Stimulated activated CD8-positive, alpha-beta memory T cell treated with anti-CD3 and anti-CD28 coated beads, Interleukin-2, amount 100 ng/mL, for 48 hours (primary cell): ENCODE results near the gene WRAP73.
"Not testable (repeated sequence)": the region's sequence is repeated elsewhere in the genome, so short reads cannot be mapped to it uniquely, and the experiment has no call there.

ENCODE experiments used
- DNase-seq, 2 donors: peaks; one replicate each; pipeline ENCODE4 v3.0.0-alpha.2; 2020; ENCODE audit warnings: low read depth in 2 of 2

Gene WRAP73

DNA sequence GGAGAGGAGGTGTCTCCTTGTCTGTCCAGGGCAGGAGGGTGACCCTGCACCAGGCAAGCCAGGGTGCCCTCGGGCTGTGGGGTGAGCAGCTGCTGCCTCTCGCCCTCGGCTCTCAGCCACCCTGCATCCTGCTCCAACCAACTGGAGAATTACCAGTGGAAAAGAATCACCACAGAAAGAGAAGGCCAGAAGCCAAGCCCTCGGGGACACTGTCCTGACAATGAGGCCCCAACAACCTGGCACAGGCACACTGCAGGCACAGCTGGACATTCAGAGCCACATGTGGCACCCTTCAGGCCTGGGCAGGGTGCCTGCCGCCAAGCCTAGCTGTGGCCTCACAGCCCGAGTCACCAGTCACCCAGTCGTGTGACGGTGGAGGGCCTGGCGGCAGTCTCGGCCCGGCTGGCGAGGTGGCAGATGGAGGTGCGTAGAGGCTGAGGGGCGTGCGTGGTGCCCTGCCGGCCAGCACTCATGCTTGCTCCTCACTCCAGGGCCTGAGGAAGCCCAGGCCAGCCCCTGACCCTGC lies 50.6 kb downstream of the WRAP73 start:
- no peak for DNase-seq

DNA sequence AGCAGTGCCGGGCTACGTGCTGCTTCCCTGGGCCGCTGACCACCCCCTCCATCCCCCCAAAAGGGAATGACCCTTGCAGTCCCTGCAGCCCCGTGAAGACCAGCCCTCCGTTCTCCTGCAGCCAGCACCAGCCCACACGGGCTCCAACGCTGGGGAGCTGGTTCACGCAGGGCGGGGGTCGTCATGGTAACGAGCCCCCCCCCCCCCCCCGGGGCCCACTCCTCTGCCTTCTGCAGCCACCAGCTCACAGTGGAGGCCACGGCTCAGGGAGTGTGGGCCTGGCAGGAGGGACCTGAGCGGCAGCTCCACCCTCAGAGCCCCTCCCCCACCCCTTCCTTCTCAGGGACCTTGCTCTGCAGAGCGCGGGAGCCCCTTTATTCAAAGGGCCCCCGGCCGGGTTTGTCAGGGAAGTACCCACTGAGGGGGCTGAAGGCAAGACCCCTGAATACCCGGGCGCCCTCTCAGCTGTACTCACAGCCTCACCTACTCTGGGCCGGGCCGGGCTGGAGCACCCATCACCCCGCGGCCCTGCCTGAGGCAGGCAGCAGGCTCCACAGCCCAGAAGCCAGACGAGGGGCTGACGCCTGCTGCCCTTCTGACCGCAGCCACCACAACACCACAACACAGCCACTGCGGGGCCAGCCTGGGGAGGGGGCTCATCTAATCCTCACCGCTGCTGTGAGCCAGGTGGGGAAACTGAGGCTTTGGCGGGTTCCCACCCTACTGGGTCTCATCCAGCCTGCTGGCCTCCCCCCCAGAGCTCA lies 51.2 kb downstream of the WRAP73 start:
- no peak for DNase-seq

DNA sequence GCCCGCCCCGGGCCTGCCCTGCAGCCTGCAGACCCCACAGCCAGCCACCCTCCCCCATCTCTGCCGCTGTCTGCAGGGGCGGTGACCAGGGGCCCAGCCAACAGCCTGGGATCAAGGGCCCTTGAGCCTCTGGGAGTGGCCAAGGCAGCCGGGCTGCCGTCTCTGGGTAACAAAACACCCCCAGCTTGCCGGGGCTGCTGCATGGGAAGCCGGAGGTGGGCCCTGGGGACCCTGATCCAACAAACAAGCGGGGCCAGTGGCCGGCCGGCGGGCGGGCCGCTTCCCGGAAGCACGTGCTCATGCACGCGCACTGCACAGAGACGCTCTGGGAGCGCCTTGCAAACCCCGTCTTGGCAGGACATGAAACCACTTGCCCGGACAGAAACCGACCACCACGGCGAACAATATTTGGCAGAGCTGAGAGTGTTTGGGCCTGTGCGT lies 51.8 kb downstream of the WRAP73 start:
- no peak for DNase-seq

DNA sequence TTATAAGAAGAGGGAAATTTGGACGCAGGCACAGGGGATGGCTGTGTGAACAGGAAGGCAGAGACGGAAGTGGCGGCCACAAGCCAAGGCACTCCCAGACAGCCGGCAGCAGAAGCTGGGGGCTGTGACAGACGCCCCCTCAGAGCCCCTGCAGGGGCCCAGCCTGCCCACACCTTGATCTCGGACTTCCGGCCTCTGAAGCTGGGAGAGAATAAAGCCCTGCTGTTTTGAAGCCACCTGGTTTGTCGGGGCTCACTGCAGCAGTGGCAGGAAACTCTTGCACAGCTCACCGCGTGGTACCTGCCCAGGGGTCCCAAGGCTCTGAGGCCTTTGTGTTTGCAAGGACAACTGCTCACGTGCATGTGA lies 52.3 kb downstream of the WRAP73 start:
- DNase-seq: no peak

DNA sequence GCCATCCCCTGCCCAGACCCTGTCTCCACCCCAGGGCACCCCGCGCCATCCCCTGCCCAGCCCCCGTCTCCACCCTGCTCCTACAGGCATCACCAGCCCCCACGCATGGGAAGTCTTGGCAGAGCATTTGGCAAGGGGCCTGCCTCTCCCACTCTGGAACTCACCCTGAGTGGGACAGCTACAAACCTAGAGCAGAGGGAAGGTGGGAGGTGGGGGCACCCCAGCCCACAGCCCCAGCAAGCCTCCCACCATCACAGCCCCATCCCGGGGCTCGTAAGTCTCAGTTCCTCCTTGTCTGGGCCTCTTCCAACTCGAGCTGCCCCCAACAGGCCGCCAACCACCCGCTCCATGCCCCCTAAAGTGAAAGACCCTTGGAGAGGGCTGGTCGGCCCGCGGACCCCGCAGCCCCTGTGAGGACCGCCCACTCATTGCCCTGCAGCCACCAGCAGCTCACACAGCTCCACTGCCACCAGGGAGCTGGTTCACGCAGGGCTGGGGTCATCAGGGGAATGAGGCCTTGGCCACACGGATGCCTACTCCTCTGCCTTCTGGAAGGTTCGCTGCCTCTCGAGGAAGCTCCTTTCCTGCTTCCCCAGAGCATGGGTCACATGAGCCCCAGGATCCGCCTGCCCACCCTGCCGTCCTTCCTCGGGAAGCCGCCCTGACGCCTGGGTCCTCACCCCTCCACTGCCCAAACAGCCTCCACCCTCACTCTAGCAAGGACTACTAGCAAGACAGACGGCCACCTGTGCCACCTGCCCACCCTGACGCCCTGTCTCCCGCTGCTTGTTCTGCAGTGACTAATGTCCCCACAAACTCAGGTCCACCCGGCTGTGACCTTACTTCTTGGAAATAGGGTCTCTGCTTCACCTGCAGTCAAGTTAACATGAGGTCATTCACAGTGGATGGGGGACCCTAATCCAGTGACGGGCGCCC lies 53.0 kb downstream of the WRAP73 start:
- no peak for DNase-seq

DNA sequence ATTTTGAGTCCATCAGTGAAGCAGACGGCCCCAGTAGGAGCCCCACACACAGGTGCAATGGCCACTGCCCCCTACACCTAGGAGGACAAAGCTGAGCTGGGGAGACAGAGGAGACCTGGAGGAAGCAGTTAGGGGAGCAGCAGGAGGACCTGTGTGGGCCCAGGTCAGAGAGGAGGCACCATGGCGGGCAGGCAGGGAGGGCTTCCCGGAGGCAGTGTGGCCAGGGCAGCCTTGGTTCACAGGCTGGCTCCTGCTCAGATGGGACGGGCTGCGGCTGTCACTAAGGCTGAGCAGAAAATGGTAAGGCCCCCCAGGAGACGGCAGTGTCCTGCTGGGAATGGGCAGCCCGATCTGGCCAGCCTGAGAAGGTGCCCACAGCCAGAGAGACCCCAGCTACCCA lies 54.0 kb downstream of the WRAP73 start:
- DNase-seq: no peak

DNA sequence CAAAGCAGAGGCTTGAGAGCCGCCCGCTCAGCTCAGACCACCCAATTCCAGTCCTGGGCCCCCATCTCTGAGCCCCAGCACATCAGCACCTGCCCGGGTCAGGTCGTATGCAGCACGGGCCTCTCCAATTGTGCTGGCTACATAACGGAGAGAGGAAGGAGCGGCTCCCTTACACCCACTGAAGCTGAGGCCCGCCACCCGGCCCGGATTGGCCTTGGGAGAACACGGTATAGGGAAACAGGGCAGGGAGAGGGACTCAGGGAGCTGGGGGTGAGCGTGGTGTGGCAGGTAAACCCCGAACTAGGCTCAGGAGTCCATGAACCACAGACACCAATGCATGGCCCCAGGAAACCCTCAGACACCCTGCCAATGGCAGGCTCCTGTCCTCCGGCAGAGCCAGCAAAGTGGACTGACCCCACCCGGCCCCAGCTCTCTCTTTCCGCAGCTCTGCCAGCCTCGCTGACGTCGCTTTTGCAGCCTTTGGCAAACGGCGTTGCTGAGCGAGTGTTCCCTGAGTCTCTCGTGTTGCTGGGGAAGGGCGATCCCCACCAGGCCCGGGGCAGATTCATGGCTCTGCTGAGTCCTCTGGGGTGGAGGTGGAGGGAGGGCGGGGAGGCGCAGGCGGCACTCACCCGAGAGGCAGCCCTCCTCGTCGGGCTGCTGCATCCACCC lies 55.1 kb downstream of the WRAP73 start:
- no peak for DNase-seq

DNA sequence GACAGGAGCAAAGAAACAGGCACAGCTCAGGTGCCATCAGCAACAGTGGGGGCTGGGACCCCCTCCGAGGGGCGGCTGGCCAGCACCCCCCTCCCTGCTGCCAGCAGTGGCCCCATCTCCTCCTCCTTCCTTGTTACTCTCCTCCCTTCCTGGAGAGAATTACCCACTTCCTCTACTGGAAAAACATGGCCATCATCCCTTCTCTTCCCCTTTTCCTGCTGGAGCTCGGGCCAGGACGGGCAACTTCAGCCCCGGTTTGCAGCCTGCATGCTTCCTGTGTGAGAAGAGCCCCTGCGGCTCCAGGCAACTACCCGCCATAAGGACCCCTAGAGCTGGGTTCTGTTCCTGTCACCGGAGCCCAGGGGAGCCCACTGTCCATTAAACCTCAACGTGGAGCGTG lies 56.2 kb downstream of the WRAP73 start:
- no peak for DNase-seq

DNA sequence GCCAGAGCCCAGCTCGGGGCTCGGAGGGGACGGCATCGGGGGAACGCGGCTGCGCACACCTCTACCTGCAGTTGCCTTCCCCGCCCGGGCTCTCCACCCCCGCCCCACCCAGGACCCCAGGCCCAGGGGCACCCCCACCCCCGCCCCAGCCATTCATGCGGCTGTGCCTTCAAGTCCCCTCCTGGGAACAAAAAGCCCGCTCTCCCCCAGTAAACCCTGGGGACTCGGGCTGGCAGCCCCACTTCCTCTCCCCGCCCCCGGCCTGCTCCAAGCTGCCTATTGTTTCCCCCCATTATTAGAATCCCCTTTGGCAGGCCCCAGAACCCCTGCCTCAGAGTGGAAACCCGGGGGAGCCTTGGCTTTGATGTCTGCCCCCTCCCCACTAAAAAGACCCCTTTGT lies 56.6 kb downstream of the WRAP73 start:
- DNase-seq: no peak

DNA sequence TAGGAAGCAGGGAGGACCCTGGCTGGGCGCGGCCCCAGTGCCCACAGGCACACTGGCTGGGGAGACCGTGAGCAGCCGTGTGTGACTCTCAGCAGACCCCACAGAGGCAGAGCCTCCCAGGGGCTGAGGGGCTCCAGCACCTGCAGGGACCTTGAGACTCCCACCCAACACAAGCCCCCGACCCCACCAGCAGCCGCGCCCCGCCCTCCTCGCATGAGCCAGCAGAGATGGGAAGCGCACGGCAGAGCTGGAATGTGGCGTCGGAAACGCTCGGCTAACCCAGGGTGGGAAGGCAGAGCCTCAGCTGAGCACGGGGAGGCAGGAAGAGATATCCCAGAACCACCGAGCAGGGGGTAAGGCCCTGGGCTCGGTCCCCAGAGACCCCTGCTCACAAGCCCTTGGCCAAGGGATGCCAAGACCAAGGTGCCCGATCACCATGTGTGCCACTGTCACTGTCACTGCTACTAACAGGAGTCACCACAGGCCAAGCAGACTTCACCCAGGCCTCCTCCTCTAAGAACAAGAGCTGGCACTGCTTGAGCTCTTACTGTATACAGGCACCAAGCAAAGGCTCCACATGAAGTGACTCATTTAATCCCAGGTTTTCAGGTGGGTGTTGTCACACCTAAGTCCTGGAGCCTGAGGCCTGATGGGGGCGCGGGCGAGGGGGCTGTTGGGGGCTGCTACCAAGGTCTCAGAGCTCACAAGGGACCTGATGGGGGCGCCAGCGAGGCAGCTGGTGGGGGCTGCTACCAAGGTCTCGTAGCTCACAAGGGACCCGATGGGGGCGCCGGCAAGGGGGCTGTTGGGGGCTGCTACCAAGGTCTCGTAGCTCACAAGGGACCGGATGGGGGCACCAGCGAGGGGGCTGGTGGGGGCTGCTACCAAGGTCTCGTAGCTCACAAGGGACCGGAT lies 58.7 kb downstream of the WRAP73 start:
- no peak for DNase-seq

DNA sequence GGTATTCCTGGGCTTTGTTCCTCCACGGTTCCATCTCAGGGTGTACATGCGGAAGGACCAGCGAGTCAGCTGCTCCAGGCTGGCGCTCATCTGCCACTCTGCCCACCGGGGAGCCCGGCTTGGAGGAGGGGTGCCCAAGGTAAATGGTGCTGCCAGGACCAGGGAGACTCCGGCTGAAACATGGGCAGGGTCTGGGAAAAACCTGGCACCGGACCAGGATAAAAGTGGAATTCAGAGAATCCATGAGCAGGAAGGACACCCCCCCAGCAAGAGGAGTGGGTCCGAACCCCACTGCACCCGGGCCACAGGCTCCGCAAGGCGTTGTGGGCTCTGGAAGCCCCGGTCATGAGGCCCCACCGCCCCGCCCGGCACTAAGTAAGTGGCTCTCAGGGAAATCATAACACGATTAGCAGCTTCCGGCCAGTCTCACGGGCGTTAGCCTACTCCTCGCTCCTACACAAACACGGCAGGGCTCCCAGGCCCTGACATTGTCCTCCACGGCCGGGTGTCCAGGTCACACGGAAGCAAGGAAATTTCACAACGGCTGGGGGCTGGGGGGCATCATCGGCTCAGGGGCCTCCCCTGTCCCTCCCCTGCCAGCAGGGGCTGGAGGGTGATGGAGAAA lies 59.7 kb downstream of the WRAP73 start:
- DNase-seq: no peak

DNA sequence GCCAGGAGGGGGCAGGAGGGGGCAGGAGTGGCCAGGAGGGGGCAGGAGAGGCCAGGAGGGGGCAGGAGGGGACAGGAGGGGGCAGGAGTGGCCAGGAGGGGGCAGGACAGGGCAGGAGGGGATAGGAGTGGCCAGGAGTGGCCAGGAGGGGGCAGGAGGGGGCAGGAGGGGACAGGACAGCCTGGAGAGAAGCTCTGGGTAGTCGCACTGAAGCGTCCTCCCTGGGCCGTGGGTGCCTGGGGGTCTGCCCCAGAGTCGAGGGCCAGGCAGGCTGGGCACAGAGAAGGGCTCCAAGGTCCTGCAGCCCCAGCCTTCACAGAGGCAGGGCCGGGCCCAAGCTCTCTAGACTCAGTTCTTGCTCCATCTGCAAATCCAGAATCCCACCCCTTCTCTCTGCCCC lies 61.5 kb downstream of the WRAP73 start:
- no peak for DNase-seq

DNA sequence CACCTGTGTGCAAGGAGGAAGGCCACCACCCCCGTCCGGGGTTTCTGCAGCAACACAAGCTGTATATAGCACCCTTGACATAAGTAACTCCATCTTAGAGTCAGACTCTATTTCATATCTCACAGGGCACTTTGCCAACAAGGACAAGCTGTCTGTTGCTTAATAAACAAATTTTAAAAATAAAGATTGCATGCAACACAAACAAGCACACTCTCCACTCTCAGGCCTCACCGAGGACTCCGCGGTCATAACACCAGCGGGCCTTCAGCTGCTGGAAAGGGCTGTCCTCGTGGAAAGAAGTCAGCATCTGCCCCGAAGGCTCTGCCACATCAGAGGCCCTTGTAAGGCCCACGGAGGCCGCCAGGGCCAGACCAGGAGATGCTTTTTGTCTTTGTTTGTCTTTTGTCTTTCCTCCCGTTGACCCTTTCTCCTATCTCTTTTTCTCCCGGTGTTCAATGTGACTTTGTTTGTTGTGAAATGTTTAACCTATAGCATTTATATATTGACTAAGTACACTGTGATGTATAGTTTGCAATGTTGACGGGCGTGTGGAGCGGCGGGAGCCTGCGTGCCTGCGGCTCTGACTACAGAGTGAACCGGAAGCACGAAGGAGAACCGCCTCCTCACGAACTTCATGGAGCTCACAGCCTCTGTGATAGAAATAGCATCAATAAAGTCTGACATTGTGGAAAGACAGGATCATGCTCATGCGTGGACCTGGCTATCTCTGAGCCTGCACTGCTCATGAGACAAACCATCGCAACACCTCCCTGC lies 62.7 kb downstream of the WRAP73 start:
- DNase-seq: no peak

DNA sequence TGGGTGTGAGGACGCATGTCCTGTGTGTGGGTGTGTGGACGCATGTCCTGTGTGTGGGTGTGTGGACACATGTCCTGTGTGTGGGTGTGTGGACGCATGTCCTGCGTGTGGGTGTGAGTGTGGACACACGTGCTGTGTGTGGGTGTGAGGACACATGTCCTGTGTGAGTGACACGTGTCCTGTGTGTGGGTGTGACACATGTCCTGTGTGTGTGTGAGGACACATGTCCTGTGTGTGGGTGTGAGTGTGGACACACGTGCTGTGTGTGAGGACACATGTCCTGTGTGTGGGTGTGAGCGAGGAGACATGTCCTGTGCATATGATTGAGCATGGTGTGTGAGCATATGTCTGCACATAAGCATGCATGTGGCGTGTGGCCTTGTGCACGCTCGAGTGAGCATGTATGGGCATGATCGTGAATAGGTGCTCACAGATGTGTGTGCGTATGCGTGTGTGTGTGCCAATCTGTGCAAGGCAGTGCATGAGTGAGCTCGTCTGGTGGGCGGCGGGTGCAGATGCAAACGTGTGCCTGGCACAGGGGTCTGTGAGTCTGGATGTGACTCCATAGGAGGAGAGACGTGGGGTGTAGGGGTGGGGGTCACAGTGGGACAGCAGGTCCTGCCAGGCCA lies 63.8 kb downstream of the WRAP73 start:
- DNase-seq: no peak

DNA sequence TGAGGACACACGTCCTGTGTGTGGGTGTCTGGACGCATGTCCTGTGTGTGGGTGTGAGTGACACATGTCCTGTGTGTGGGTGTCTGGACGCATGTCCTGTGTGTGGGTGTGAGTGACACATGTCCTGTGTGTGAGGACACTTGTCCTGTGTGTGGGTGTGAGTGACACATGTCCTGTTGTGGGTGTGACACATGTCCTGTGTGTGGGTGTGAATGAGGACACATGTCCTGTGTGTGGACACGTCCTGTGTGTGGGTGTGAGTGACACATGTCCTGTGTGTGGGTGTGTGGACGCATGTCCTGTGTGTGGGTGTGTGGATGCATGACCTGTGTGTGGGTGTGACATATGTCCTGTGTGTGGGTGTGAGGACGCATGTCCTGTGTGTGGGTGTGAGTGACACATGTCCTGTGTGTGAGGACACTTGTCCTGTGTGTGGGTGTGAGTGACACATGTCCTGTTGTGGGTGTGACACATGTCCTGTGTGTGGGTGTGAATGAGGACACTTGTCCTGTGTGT lies 64.5 kb downstream of the WRAP73 start:
- not testable (repeated sequence) for DNase-seq

DNA sequence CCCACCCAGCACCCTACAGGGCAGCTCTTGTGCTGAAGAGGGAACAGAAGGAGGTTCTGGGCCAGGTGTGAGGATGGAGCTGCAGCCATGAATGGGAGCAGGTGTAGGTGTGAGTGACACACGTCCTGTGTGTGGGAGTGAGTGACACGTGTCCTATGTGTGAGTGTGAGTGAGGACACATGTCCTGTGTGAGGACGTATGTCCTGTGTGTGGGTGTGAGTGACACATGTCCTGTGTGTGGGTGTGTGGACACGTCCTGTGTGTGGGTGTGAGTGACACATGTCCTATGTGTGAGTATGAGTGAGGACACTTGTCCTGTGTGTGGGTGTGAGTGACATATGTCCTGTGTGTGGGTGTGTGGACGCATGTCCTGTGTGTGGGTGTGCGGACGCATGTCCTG lies 65.0 kb downstream of the WRAP73 start:
- peak in 1 of 2 donors; percentile 12 for DNase-seq

DNA sequence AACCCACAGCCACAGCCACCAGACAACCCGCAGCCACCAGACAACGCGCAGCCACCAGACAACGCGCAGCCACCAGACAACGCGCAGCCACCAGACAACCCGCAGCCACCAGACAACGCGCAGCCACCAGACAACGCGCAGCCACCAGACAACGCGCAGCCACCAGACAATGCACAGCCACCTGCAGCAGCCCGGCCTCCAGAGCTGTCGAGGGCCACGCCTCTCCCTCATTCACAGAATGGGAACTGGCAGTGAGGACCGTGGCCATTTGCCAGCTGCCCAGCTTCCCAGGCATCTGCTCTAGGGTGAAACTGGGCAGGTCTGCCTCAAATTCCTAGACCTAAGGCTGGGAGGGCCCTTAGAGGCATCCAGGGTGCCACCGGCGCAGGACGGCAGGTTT lies 66.2 kb downstream of the WRAP73 start:
- DNase-seq: not testable (repeated sequence)

DNA sequence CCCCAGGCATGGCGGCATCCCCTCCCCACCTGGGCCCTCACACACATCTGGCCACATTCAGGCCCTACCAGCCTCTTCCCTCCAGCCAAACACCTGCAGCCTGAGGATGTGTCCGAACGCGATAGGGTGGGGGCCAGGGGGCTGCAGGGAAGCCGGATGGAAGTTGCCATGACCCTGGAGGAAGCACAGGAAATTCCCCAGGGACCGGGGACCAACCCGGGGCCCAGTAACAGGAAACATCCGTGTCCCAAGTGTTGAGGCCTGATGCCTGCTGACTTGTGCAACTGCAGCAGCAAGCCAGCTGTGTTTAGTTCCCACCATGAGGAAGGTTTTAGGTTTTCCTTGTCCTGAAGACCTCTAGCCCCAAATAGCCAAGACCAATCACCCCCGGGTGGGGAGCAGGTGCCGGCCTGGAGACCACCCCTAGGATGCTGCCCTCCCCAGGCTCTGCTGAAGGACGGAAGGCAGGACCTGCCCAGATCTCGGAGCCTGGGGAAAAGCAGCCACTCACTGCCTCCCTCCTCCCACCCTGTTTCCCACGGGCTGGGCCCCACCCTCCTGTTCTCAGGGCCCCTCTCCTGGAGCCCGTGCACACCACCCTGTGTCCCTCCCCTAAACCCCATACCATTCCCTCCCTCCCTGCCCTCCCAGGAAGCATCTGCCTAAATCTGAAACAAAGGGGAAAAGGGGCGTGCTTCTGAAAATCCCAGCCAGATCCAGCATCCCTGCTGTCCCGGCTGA lies 68.4 kb downstream of the WRAP73 start:
- no peak for DNase-seq
